HuH-7.5 (cell line): ENCODE data around the gene SP2.

Source experiments
- DNase-seq: peaks from one replicate; pipeline ENCODE4 v3.0.0; 2011; ENCODE audit warnings: low spot score

Gene SP2

GRCh38 chr17:47870056-47870455 lies 26.0 kb upstream of the SP2 start:
- DNase-seq, result no peak

GRCh38 chr17:47871048-47871447 lies 25.0 kb upstream of the SP2 start:
- no peak for DNase-seq

GRCh38 chr17:47872019-47872650 lies 23.9 kb upstream of the SP2 start:
- no peak for DNase-seq

GRCh38 chr17:47872651-47873161 lies 23.3 kb upstream of the SP2 start:
- DNase-seq, result no peak

GRCh38 chr17:47873200-47874090 lies 22.6 kb upstream of the SP2 start:
- no peak for DNase-seq

DNA sequence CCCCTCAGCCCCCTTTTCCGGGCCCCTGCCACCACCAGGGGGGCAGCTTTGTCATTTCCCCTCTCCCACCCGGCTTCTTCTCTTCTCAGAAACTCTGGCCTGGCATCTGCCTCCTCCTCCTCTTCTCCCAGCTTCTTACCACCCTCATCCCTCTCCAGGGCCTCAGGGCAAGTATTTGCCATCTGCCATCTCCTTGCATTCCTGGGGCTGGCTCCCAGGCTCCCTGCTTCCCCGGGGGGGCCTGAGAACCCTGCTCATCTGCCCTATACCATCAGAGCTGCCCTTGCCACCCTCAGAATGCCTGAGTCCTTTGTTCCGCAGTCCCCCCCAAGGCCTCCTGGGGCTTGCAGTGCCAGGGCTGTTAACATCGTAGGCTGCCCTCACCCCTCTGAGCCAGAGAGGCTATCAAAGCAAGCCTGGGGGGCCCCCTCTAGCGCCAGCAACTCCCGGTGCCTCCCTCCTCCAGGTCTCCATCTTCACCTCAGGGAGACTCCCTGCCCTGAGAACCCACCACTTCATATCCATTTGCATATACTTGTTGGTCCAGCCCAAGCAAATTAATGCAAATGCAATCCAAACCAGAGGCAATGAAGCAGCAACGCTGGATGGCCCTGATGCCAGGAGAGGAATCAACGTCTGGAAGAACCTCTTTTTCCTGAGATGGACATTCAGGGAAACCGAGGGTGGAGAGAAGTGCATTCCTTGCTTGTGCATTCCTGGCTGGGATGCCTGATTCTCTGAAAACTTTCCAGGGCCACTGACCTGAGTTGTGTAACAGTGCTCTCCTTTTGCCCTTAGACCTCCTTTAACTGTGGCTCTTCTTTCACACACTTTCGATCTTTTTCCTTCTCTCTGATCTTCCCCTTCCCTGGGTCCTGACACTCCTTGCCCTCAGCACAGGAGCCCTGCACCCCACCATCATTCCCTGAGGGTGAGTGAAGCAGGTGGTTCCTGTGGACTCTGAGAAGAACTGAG lies 20.7 kb upstream of the SP2 start:
- no peak for DNase-seq

DNA sequence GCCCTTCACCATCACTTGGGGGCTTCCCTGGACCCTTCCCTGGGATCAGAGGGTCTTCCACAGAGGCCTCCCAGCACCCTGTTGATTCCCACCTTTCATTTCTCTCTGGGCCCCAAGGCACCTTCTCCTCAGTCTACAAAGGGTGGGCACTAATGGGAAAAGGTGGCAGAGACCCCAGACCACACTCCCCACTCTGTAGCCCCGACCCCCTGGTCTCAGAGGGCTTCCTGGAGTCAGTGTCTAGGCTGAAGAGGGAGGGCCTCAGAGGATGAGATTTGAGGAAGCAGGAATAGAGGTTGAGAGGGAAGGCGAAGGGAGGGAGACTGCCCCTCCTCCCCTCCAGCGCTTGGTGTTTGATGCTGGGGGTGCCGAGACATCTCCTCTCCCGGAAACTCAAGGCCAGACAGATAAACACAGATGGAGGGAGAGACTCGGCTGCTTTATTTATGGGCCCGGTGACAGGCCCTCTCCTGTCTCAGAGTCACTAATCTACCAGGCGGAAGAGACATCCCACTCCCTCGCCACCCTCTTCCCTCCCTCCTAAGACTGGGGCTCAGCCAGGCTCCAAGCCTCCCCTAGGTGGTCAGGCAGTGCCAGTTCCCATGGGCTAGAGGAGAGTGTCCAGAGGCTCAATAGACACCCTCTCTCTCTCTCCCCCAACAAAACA lies 18.5 kb upstream of the SP2 start:
- DNase-seq, result no peak

DNA sequence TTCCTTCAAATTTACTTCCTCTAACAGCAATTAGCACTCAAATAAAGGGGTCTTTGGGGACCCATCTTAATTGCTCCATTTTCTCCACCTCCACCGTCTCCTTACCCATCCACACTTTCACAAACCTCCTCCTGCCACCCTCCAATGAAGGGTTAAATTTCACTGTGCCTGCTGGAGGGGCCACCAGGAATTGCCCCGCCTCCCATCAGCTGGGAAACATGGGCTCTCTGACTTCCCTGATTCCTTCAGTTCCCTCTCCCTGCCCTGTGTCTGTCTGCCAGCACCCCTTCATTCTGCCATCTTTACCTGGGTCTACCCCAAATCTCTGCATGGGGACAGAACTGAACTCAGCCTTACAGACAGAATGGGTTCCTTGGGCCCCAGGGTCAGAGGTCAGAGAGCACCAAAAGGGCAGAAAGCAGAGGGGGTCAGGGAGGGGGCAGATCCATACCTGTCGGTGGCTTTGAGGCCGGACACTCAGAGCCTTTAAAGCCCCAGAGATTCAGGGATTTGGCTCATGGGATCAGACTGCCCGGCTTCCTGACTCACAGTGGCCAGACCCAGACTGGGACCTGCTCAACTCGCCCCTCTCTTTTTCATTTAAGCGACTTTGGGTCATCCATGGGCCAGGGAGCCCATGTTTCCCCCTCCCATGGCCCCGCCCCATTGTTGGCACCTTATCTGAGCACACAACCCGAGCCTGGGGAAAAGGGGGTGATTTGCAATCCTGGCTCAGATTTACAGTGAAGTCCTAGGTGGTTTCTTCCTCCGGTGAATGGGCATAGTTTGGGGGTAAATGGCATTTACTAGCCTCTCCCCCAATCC lies 17.6 kb upstream of the SP2 start:
- DNase-seq, result no peak

- DNase-seq, result no peak
Observed at GRCh38 chr17:47879028-47879585, 16.9 kb upstream of the SP2 start.

- DNase-seq, result no peak
Observed at GRCh38 chr17:47879776-47880454, 16.1 kb upstream of the SP2 start.

GRCh38 chr17:47882247-47882646 lies 13.8 kb upstream of the SP2 start:
- no peak for DNase-seq

GRCh38 chr17:47882695-47883588 lies 13.1 kb upstream of the SP2 start:
- no peak for DNase-seq

GRCh38 chr17:47883589-47884426 lies 12.2 kb upstream of the SP2 start:
- DNase-seq, result no peak

DNA sequence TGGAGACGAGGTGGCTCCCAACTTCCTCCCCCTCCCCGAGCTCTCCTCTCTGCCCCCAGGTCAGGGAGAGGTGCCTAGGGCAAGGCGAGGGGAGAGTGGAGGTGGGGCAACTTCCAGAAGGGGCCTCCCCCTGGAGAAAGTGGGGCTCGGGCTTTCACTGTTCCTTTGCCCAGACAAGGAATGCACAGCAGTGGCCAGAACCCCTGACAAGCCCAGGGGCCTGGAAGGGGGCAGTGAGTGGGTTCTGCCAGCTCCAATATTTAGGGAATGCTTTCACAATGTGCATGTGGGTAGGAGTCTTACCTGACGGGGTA lies 11.7 kb upstream of the SP2 start:
- DNase-seq, result no peak

GRCh38 chr17:47884905-47885730 lies 10.9 kb upstream of the SP2 start:
- no peak for DNase-seq

DNA sequence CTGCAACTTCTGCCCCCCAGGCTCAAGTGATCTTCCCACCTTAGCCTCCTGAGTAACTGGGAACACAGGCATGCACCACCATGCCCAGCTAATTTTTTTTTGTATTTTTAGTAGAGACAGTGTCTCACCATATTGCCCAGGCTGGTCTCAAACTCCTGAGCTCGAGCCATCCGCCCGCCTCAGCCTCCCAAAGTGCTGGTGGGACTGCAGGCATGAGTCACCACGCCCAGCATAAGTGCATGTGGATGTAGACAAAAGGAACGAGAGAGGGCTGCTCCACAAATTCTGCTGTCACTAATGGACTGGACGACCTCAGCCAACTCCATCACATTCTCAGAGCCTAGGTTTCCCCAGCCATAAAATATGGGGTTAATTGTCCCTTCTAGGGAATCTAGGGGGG lies 7.7 kb upstream of the SP2 start:
- DNase-seq, result no peak
